GM19438 (cell line): Measurements from ENCODE around the gene SEPSECS.

ENCODE experiments used
- ATAC-seq: cut with Tn5 transposase; IDR thresholded peaks from one replicate; pipeline ENCODE4 v1.9.1; 2021; ENCODE audit warnings: low read depth; ENCODE audit not compliant: unreplicated experiment

Gene SEPSECS

DNA sequence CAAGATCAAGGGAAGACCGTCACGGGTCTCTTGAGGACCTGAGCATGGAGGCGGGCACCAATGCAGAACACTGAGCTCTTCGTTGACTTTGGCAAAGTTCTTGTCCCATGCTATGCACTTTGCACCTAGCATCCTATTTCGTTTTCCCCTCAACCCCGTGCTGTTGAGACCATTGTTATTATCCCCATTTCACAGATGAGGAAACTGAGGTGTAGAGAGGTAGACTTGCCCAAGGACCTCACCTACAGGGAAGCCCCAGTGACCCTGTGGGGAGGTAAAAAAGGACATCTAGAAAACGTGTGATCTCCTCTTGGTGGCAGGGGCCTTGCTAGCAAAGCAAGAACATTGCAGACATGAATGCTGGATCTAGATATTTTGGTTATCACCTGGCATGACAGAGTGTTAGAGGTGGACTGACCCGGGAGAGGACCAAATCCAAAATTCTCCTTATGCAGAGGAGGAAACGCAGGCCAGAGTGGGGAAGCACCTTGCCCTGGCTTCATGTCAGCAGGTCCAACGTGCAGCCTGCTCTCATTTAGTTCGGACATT is 48.5 kb downstream of the SEPSECS start:
- ATAC-seq = no peak

DNA sequence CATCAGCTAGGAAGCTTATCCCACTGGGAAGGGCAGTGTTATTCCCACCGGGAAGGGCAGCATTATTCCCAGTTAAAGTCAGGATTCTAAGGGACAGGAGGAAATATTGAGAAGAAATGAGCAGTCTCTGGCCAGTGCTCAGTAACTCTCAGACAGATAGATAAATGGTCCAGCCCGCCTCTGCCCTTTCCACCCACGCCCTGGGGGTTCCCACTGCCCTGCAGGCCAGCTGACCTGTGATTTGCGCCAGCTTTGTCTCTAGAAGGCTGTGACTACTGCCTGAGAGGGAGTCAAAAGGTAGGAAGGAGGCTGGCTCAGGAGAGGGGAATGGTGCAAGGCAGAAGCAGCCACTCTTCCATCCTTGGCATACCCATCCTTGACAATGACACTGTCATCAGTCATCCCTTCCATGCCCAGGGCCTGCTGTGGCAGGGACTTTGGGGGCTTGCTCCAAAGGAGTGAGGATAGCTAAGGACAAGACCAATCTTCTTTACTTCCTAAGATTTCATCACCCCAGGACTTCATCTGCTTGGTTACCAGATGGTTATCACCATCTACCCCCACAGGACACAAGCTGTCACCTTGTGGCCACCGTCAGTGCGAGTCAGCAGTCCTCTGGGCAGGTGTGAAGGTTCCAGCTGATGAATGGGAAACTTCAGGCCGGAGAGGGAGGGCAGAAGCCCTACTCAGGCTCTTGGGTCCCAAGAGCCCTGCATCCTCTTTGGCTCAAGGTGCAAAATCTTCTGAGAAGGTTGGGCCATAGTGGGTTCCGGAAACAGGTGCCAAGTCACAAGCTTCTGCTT is 49.5 kb downstream of the SEPSECS start:
- ATAC-seq = no peak

GRCh38 chr4:25109511-25109910 is 50.7 kb downstream of the SEPSECS start:
- no peak for ATAC-seq

DNA sequence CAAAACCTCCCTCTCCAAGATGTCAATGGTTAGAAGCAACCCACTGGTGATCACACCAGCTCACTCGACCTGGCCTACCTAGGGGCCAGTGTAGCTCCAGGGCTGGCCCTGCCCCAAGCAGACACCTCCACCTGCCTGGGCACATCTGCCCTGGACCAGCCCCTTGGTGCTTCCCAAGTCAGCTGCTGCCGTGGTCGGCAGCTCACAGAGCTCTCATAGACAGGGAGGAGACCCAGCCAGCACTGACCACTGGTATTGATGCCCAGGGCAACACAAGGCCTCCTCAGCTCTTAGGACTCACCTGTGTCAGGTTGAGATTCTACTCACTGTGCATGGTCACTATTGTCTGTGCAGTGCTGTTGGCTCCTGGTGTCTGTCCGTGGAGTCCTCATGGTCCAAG is 51.7 kb downstream of the SEPSECS start:
- no peak for ATAC-seq

- no peak for ATAC-seq
Measured at GRCh38 chr4:25107827-25108516, 52.3 kb downstream of the SEPSECS start.

DNA sequence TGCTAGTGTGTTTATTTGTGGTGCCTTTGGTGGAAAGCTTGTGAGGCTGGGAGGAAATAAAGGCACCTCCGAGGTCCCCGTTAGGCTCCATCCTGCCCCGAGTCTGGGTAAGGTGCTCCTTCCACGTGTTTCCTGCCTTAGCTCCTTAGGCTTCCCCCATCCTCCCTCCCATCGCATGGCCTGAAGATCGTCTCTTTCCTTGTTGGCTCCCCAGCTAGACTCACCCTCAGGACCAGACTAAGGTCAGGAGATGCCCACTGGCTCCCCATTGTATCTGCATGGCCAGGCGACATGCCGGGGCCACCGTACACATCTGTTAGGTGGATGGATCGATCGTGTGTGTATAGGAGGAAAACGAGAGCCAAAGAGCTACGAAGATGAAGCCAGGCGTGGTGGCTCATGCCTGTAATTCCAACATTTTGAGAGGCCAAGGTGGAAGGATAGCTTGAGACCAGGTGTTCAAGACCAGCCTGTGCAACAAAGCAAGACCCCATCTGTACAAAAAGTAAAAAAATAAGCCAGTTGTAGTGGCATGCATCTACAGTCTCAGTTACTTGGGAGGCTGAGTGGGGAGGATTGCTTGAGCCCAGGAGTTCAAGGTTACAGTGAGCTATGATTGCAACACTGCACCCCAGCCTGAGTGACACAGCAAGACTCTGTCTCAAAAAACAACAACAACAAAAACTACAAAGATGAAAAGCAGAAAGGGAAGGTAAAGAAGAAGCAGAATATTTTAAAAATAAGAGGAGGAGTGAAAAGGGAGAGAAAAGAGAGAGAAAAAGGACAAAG is 53.7 kb downstream of the SEPSECS start:
- no peak for ATAC-seq

GRCh38 chr4:25104591-25104990 is 55.7 kb downstream of the SEPSECS start:
- no peak for ATAC-seq

DNA sequence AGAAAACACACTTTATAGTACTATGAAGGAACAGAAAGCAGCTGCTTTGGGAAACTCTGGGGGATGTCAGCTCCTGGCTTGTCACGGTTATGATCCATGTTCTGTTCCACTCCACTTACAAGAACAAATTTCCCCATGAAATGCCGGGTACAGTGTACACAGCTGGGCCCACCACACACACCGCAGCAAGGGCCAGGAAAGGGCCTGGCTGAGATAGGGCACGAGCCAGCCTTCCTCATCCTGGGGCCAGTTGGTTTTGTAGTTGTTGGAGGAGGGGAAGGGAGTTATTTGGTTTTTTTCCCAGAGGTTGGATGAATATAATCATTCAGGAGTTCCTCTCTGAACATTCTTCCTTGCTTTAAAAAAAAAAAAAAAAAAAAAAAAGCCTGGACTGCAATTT is 56.8 kb downstream of the SEPSECS start:
- no peak for ATAC-seq

- no peak for ATAC-seq
Measured at GRCh38 chr4:25101836-25102235, 58.4 kb downstream of the SEPSECS start.

DNA sequence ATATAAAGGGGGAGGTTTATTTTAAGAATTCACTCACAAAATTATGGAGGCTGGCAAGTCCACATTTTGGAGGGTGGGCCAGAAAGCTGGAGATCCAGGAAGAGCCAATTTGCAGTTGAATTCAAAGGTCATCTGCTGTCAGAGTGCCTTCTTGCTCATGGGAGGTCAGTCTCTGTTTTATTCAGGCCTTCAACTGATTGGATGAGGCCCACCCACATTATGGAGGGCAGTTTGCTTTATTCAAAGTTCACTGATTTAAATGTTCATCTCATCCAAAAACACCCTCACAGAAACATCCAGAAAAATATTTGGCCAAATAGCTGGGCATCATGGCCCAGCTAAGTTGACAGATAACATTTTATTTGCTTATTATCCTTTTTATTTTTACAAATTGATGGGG is 59.5 kb downstream of the SEPSECS start:
- ATAC-seq = no peak

DNA sequence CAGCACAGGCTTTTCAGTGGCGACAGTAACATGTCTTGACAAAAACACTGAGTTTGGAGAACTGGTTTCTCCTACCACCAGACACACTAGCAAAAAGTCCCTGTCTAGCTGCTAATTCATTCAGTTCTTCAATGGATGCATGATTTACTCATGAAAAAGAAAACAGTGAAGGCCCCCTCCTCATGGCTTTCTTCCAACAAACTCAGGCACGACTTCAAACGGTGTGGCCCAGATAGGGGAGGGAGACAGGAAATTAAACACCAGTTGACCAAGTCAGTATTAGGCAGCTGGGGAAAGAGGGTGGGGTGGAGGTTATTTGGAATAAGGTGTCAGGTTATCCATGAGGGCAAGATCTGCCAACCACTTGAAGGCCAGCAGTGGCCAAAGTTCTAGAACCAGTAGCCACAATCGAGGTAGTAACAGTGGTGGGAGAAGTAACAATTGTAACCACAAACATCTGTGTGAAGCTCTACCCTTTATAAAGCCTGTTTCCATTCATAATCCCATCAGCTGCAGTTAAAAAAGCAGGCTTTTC is 60.2 kb downstream of the SEPSECS start:
- no peak for ATAC-seq

DNA sequence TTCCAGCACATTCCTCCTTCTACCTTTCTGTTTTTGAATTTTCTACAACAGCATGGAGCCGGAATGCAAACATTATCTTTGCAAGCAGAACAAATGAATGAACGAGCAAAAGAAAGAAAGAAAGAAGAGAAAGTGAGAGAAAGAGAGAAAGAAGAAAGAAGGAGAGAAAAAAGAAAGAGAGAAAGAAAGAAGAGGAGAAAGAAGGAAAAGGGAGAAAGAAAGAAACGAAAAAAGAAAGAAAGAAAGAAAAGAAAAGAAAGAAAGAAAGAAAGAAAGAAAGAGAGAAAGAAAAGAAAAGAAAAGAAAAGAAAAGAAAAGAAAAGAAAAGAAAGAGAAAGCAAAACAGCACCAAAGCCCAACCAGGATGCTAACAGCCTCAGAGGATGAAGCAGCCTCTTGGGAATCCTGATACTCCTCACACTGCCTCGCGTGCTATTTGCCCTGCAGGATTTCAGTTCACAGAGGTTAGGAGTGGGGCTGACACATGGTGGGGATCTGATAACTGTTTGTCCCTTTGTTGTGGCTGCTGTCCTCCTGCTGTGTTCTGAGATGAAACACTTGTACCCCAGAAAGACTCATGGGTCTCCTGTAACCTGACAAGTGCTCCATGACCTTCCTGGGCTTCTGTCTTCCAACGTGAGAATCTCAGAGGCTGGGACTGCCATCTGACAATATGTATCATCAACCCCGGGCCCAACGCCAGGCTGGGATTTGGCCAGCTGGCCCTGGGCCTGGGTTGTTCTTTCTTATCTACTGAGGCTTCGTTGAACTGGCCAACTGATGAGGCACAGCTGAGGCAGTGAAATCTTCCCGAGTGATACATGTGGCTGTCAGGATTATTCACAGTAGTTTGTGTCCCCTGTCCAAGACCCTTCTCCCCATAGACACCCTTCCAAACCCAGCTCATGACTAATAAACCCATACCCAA is 61.0 kb downstream of the SEPSECS start:
- no peak for ATAC-seq

DNA sequence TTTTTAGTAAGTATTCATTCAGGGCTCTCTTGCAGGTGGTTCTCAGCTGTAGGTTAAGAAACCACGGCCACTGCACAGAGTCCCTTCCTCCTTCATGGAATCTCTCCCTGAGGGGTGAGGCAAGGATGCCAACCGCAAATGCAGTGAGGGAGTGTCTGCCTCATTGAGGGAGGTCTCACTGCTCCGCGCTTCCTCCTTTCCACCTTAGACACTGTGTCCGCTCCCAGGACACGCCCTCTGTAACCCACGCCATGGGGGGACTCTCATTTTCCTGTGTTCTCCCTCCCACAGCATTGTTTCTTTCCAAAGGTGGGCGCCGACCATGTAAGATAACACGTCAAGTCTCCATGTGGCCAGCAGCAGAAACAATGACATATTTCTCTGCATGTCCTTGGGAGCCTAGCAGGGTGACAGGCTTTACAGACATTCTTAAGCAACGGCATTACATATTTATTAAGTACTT is 63.2 kb downstream of the SEPSECS start:
- no peak for ATAC-seq

DNA sequence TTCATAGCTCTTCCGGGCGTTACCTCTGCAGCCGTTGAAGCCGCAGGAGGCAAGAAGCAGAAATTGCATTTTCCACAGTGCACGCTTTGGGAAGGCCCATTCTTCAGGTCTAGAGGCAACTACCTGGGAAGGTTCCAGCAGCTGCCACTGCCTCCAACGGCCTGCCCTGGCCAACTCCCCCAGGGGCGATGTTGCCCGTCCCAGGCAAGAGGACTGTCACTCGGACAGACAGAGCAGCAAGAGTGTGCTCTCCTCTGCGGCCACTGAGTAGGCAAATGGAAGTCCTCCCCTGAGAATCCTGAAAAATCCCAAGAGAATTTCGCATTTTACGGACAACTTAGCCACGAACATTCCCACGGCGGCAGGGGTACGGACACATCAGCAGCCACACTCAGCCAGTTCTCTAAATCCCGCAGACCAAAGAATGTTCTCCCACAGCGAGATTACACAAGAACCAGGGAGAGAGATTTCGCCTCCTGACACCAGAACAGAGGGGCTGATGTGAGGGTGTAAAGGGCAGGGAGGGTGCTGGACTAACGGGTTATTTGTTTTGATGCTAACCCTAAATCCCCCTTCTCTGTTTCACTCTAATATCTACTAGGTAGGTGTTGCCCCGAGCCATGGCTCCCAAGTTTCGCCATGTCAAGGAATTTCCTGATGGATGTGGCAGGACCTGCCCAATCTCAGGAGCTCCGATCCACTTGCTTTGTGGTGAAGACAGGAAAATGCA is 63.8 kb downstream of the SEPSECS start:
- no peak for ATAC-seq

DNA sequence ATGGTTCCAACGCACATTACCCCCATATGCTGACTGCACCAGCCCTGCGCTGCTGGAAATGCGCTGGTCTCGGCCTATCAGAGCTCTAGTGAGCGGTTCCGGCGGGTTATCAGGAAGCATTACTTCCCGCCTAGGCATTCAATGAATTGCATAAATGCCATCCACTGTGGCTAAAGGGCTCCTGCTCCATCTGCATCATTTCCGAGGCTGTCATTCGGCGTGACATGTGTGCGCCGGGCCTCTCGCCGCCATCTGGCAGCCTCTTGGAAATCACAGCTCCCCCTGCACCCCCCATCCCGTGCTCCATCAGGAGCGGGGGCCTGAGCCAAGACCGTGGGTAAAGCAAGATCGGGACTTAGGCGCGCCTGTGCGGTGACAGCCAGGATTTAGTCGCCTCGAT is 64.4 kb downstream of the SEPSECS start:
- no peak for ATAC-seq

DNA sequence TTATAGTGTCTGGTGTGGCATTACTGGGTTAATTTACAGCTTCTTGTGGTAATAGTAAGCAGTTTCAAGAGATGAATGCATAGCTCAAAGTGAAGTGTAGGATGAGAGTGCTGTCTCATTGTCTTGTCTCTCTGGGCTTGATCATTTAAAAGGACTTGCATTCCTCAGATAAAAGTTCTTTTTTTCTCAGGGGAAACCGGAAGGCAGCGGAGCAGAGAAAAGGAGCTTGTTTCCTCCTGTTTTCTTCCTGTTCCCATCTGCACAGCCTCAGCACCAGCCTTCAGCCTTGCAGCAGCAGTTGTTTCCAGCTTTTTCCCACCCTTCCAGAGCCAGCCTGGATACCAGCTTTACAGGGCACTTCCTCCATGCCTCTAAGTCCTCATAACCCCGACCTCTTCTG is 68.1 kb downstream of the SEPSECS start:
- no peak for ATAC-seq

DNA sequence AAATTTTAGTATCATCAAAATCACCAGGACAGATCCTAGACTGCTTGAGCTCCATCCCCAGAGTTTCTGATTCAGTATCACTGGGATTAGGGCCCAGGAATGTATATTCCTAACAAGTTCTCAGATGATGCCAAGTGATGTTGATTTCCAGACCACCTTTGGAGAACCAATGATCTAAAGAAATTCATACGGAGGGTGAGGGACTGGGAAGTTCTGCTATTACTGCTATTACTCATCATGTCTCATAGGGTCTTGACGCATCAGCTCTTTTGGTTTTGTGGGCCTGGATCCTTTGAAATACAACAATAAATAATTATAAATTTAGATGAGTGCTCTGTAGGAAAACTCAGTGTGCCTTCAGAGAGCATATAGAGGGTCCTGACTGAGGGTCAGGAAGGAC is 69.7 kb downstream of the SEPSECS start:
- no peak for ATAC-seq

GRCh38 chr4:25089051-25089763 is 71.0 kb downstream of the SEPSECS start:
- ATAC-seq = no peak
